ENCODE data around the gene A2ML1.
"Not testable (repeated sequence)": the region's sequence is repeated elsewhere in the genome, so short reads cannot be mapped to it uniquely, and the experiment has no call there.

Gene A2ML1

GRCh38 chr12:8822298-8822697 is at the start of gene A2ML1:
Gene A2ML1 (plus strand): TSS chr12:8822621. CDS start chr12:8822652, 31 bp downstream.
- no peak for DNase-seq

- DNase-seq: peak in 1 of 51 donors; percentile 10
These were observed 49.0 kb upstream of the A2ML1 start for GRCh38 chr12:8773461-8773860.

- no peak for DNase-seq
These were observed 43.1 kb upstream of the A2ML1 start for GRCh38 chr12:8779281-8779680.

- no peak for DNase-seq
These were observed 42.6 kb upstream of the A2ML1 start for GRCh38 chr12:8779862-8780261.

GRCh38 chr12:8780389-8780788 is 42.0 kb upstream of the A2ML1 start:
- DNase-seq: peak in 1 of 51 donors; percentile 5

- peak in 1 of 51 donors; percentile 5 for DNase-seq
These were observed 40.9 kb upstream of the A2ML1 start for GRCh38 chr12:8781381-8782127.

- DNase-seq: no peak
These were observed 38.0 kb upstream of the A2ML1 start for GRCh38 chr12:8784290-8784888.

GRCh38 chr12:8785499-8785898 is 36.9 kb upstream of the A2ML1 start:
- DNase-seq: no peak

- not testable (repeated sequence) for DNase-seq
These were observed 35.2 kb upstream of the A2ML1 start for GRCh38 chr12:8787206-8787605.

- DNase-seq: not testable (repeated sequence)
These were observed 33.7 kb upstream of the A2ML1 start for GRCh38 chr12:8788706-8789105.

GRCh38 chr12:8789341-8790013 is 32.9 kb upstream of the A2ML1 start:
- not testable (repeated sequence) for DNase-seq

- not testable (repeated sequence) for DNase-seq
These were observed 29.2 kb upstream of the A2ML1 start for GRCh38 chr12:8793226-8793625.

GRCh38 chr12:8794611-8795010 is 27.8 kb upstream of the A2ML1 start:
- DNase-seq: not testable (repeated sequence)

- no peak for DNase-seq
These were observed 25.4 kb upstream of the A2ML1 start for GRCh38 chr12:8796831-8797626.

- DNase-seq: not testable (repeated sequence)
These were observed 21.2 kb upstream of the A2ML1 start for GRCh38 chr12:8801213-8801612.

GRCh38 chr12:8804833-8805232 is 17.6 kb upstream of the A2ML1 start:
- not testable (repeated sequence) for DNase-seq

GRCh38 chr12:8805487-8805886 is 16.9 kb upstream of the A2ML1 start:
- not testable (repeated sequence) for DNase-seq

GRCh38 chr12:8807084-8807483 is 15.3 kb upstream of the A2ML1 start:
- DNase-seq: not testable (repeated sequence)

GRCh38 chr12:8810112-8810511 is 12.3 kb upstream of the A2ML1 start:
- DNase-seq: not testable (repeated sequence)

- DNase-seq: no peak
These were observed 8.7 kb upstream of the A2ML1 start for GRCh38 chr12:8813572-8814357.
